H1 (cell line): Measurements from ENCODE around the gene SLC22A31. TPM values are rescaled to one million over a fixed set of nuclear protein-coding genes. Genes with fewer than 3 reads are reported as not detected.
A peak's percentile ranks its signal among the peaks of the same experiment; 100 is the strongest.

Experiments used
- CTCF ChIA-PET: fragments of 300-600 bp; sonication (Branson Sonifier 250); formaldehyde crosslinking; loops from one replicate; lab custom pipeline; 2021; ENCODE audit not compliant: partially characterized antibody; lab: Charles Lee
- POLR2A ChIA-PET: fragments of 300-600 bp; sonication (Branson Sonifier 250); formaldehyde crosslinking; loops from one replicate; lab custom pipeline; 2021; ENCODE audit warnings: inconsistent platforms; ENCODE audit not compliant: partially characterized antibody; lab: Charles Lee
- DNase-seq, 2 experiments: peaks; one replicate each; pipeline versions ENCODE4 v3.0.0 to v3.0.0-alpha.2; 2010 to 2022; ENCODE audit warnings: low spot score in 2 of 2, low read depth in 1 of 2, mixed read lengths in 1 of 2
- FAIRE-seq: peaks from 2 replicates; lab custom pipeline; 2011; peaks lifted over from hg19 to GRCh38; lab: Jason Lieb, UNC
- H2AFZ ChIP-seq: 2 replicates; pipeline ENCODE4 v1.8.1; 2012; ENCODE audit warnings: low read length, inconsistent platforms
- H2AK5ac ChIP-seq: 2 replicates; pipeline ENCODE4 v1.6.1; 2013; ENCODE audit warnings: low read depth, low read length
- H2BK120ac ChIP-seq: replicated peaks from 2 replicates; pipeline ENCODE3; 2013; ENCODE audit warnings: low read depth, low read length, inconsistent platforms
- H2BK12ac ChIP-seq: 2 replicates; pipeline ENCODE4 v1.6.1; 2013; ENCODE audit warnings: low read depth, low read length
- H2BK15ac ChIP-seq: 2 replicates; pipeline ENCODE4 v1.6.1; 2013; ENCODE audit warnings: low read length
- H2BK20ac ChIP-seq: 2 replicates; pipeline ENCODE4 v1.6.1; 2013; ENCODE audit warnings: low read length
- H2BK5ac ChIP-seq: 2 replicates; pipeline ENCODE4 v1.6.1; 2013; ENCODE audit warnings: low read depth, low read length
- H3K14ac ChIP-seq: 2 replicates; pipeline ENCODE4 v1.6.1; 2013; ENCODE audit warnings: inconsistent platforms; ENCODE audit not compliant: insufficient read length
- H3K18ac ChIP-seq: 2 replicates; pipeline ENCODE4 v1.6.1; 2013; ENCODE audit warnings: low read length; ENCODE audit errors: extremely low read depth
- H3K23ac ChIP-seq: 2 replicates; pipeline ENCODE4 v1.6.1; 2013; ENCODE audit warnings: inconsistent platforms; ENCODE audit not compliant: insufficient read length
- H3K23me2 ChIP-seq: 2 replicates; pipeline ENCODE4 v1.6.1; 2013; ENCODE audit warnings: low read depth, low read length
- H3K27ac ChIP-seq: 2 replicates; pipeline ENCODE4 v1.6.1; 2011; ENCODE audit warnings: low read depth, low read length, inconsistent platforms
- H3K27me3 ChIP-seq, 4 experiments: replicated peaks in 1 of 4; 1 replicate in 1 of 4; 2 replicates in 3 of 4; pipeline versions ENCODE4 v1.6.1 to v1.8.1; 2011 to 2013; ENCODE audit warnings: low read length in 3 of 4, mild to moderate bottlenecking in 3 of 4, inconsistent platforms in 2 of 4, mixed read lengths in 2 of 4, moderate library complexity in 1 of 4; ENCODE audit not compliant: control insufficient read depth in 3 of 4, insufficient read depth in 3 of 4; ENCODE audit errors: extremely low read depth in 1 of 4
- H3K36me3 ChIP-seq, 4 experiments: 2 replicates each; pipeline versions ENCODE4 v1.6.1 to v1.8.1; 2011 to 2013; ENCODE audit warnings: mild to moderate bottlenecking in 4 of 4, low read length in 3 of 4, moderate library complexity in 2 of 4, control low read depth in 1 of 4, inconsistent platforms in 1 of 4; ENCODE audit not compliant: insufficient read depth in 4 of 4, control insufficient read depth in 2 of 4
- H3K4ac ChIP-seq: replicated peaks from 2 replicates; pipeline ENCODE3; 2013; ENCODE audit warnings: low read length, low read depth, mixed read lengths, inconsistent platforms; ENCODE audit not compliant: insufficient read length
- H3K4me1 ChIP-seq, 4 experiments: replicated peaks in 1 of 4; 1 replicate in 1 of 4; 2 replicates in 3 of 4; pipeline versions ENCODE4 v1.6.1 to v1.8.1; 2011 to 2013; ENCODE audit warnings: low read length in 3 of 4, inconsistent platforms in 2 of 4, mixed read lengths in 1 of 4; ENCODE audit not compliant: insufficient read depth in 4 of 4, control insufficient read depth in 3 of 4
- H3K4me2 ChIP-seq, 2 experiments: 2 replicates each; pipeline versions ENCODE4 v1.6.1 to v1.8.1; 2011 to 2013; ENCODE audit warnings: low read depth in 2 of 2, low read length in 2 of 2, control low read depth in 1 of 2, inconsistent platforms in 1 of 2, mild to moderate bottlenecking in 1 of 2; ENCODE audit not compliant: insufficient read depth in 1 of 2
- H3K4me3 ChIP-seq, 4 experiments: fragments of 200-600, 300-600 bp in 1 of 4; sonication (generic), shearing (Covaris generic), sonication (Bioruptor Twin) in 1 of 4; 2 replicates each; pipeline versions ENCODE4 v1.5.1 to v1.8.1; 2011 to 2016; ENCODE audit warnings: low read length in 4 of 4, low read depth in 3 of 4, control low read depth in 2 of 4, inconsistent platforms in 2 of 4, mild to moderate bottlenecking in 2 of 4, mixed read lengths in 1 of 4, moderate library complexity in 1 of 4; ENCODE audit not compliant: insufficient read depth in 2 of 4; ENCODE audit errors: extremely low read depth in 1 of 4
- H3K56ac ChIP-seq: replicated peaks from 2 replicates; pipeline ENCODE3; 2013; ENCODE audit warnings: low read depth, mild to moderate bottlenecking, mixed read lengths, low read length, inconsistent platforms; ENCODE audit not compliant: insufficient read length
- H3K79me1 ChIP-seq: 2 replicates; pipeline ENCODE4 v1.6.1; 2013; ENCODE audit warnings: low read depth, low read length, control low read depth
- H3K79me2 ChIP-seq, 2 experiments: 2 replicates each; pipeline versions ENCODE4 v1.6.1 to v1.8.1; 2012 to 2013; ENCODE audit warnings: low read length in 2 of 2, mild to moderate bottlenecking in 2 of 2, inconsistent platforms in 1 of 2; ENCODE audit not compliant: insufficient read depth in 2 of 2, control insufficient read depth in 1 of 2
- H3K9ac ChIP-seq, 4 experiments: replicated peaks in 1 of 4; 1 replicate in 1 of 4; 2 replicates in 3 of 4; pipeline versions ENCODE4 v1.6.1 to v1.8.1; 2011 to 2013; ENCODE audit warnings: low read depth in 3 of 4, low read length in 3 of 4, control low read depth in 2 of 4, mild to moderate bottlenecking in 2 of 4, moderate library complexity in 2 of 4, inconsistent platforms in 1 of 4; ENCODE audit errors: extremely low read depth in 1 of 4
- H3K9me3 ChIP-seq, 2 experiments: 2 replicates each; pipeline versions ENCODE4 v1.6.1 to v1.8.1; 2012 to 2013; ENCODE audit warnings: mild to moderate bottlenecking in 2 of 2, moderate library complexity in 2 of 2, control low read depth in 1 of 2, inconsistent platforms in 1 of 2, low read depth in 1 of 2, low read length in 1 of 2, mixed read lengths in 1 of 2; ENCODE audit not compliant: insufficient read depth in 2 of 2
- H4K20me1 ChIP-seq, 2 experiments: replicated peaks in 1 of 2; 2 replicates each; pipeline versions ENCODE3 to v1.8.1; 2011 to 2013; ENCODE audit warnings: inconsistent platforms in 2 of 2, low read length in 2 of 2, mild to moderate bottlenecking in 1 of 2; ENCODE audit not compliant: insufficient read depth in 2 of 2, control insufficient read depth in 1 of 2
- H4K5ac ChIP-seq: 2 replicates; pipeline ENCODE4 v1.6.1; 2013; ENCODE audit warnings: low read length, low read depth, mixed read lengths, inconsistent platforms; ENCODE audit not compliant: insufficient read length
- H4K8ac ChIP-seq: 2 replicates; pipeline ENCODE4 v1.8.0; 2013; ENCODE audit warnings: mild to moderate bottlenecking, moderate library complexity, low read length, inconsistent platforms; ENCODE audit not compliant: insufficient read depth; ENCODE audit errors: extremely low read depth
- H4K91ac ChIP-seq: replicated peaks from 2 replicates; pipeline ENCODE3; 2013; ENCODE audit warnings: low read length, mixed read lengths, inconsistent platforms; ENCODE audit not compliant: insufficient read length
- RAD21 ChIP-seq, 2 experiments: IDR thresholded peaks in 1 of 2; conservative IDR thresholded peaks in 1 of 2; 2 replicates each; pipeline ENCODE4 v1.6.1; 2011; ENCODE audit warnings: low read depth in 2 of 2, low read length in 2 of 2, improper control_type of control experiment in 1 of 2, inconsistent platforms in 1 of 2, mild to moderate bottlenecking in 1 of 2, moderate library complexity in 1 of 2
- SIN3A ChIP-seq, 2 experiments: IDR thresholded peaks in 1 of 2; conservative IDR thresholded peaks in 1 of 2; 2 replicates each; pipeline ENCODE4 v1.6.1; 2011 to 2012; ENCODE audit warnings: low read length in 2 of 2, improper control_type of control experiment in 1 of 2, low read depth in 1 of 2, mild to moderate bottlenecking in 1 of 2
- SUZ12 ChIP-seq: fragments of 200-600 bp; sonication (generic); IDR thresholded peaks from 2 replicates; pipeline ENCODE4 v1.6.1; 2012; ENCODE audit warnings: mild to moderate bottlenecking, inconsistent platforms, low read length, moderate library complexity, mixed read lengths
- YY1 ChIP-seq: IDR thresholded peaks from 2 replicates; pipeline ENCODE4 v1.6.1; 2011; ENCODE audit warnings: low read depth, mild to moderate bottlenecking, low read length
- WGBS, 2 experiments: shearing (Covaris generic) in 1 of 2; methylation state at CpG; one replicate each; pipeline versions ENCODE4 v1.1.6 to v1.1.7; 2013 to 2015; ENCODE audit warnings: low lambda C conversion rate in 2 of 2, mixed read lengths in 2 of 2, inconsistent platforms in 1 of 2, low coverage in 1 of 2, missing lambda C conversion rate in 1 of 2; ENCODE audit not compliant: insufficient replicate concordance in 2 of 2, insufficient coverage in 1 of 2, insufficient read length in 1 of 2; ENCODE audit errors: extremely low coverage in 1 of 2, missing lambda C conversion rate in 1 of 2; 5-methylcytosine and 5-hydroxymethylcytosine counted together
- polyA plus RNA-seq, 7 experiments: library from polyadenylated mRNA; depleted of rRNA in 3 of 7; stranded (reverse) in 5 of 7; unstranded in 2 of 7; fragments of >200 nt in 5 of 7; fragments of 200-250 nt in 2 of 7; gene quantifications; 1 replicate in 5 of 7; 2 replicates in 1 of 7; 4 replicates in 1 of 7; pipeline versions ENCODE4 v1.2.1 to v1.2.3, GENCODE V29; 2011 to 2013; ENCODE audit warnings: missing spikeins in 2 of 7, mixed read lengths in 2 of 7
- total RNA-seq: library from RNA; stranded (reverse); fragmentation: NEBNext Ultra II Directional; extraction: Animal tissue kit (Norgen Biotek cat#: 25700); gene quantifications from 2 replicates; pipeline ENCODE4 v1.2.1, GENCODE V29; 2021

Gene SLC22A31
- total and polyA plus RNA-seq, 2 of the 8 experiments (the other 6 are each of a cell fraction or from before 2014, with no cell fraction given): 7.7 to 10.6 TPM

DNA sequence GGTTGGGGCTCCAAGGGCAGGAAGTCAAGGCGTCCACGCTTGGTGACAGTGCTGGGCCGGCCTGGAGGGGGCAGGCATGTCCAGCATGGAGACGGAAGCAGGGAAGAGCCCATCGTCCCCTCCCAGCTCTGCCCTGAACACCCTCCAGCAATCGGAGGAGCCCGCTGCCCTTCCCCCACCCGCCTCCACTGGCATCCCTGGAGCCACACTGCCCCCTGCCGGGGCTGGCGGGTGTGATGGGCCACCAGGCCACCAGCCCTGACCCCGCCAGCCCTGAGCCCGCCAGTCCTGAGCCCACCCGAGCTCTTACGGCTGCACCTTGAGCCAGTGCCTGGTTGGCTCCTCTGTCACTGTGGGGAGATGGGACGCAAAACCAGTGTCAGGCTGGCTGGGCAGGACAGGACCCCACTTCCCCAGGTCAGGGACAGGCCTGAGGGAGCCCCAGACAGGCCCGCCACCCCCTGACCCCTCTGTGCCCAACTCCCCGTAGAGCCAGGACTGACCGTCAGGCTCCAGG lies 32.9 kb downstream of the SLC22A31 start:
- no peak for FAIRE-seq
- ChIA-PET CTCF (interaction anchor here (0.6 to 2.2 kb wide), 55 partner anchors 11 to 496 kb away, joined by 3 to 14 read pairs (median 4); partner anchors contain the start of genes ACSF3, CDT1, PABPN1L and ZNF778), POLR2A (interaction anchor here (0.5 to 1.8 kb wide), 4 partner anchors 13 to 577 kb away, joined by 3 to 7 read pairs (median 4); no protein-coding TSS in a partner anchor)
- Histone ChIP-seq H2BK5ac (peak overlapping the region; percentile 90; the same call in 1 of the 2 replicates), H3K4ac (peak overlapping the region; percentile 44), H3K9ac (no peak overlapping the region), H3K56ac (no peak overlapping the region), H3K36me3 (no peaks in the 10 kb centered on the region), H3K4me1 (peaks cover 0 to 19% (median 13%) of the 10 kb centered on the region in 4 experiments; a peak in 6 of 7 replicates), H2BK12ac (peak overlapping the region; percentile 97), H4K8ac (peak overlapping the region; percentile 90; the same call in 1 of the 2 replicates), H3K79me1 (no peaks in the 10 kb centered on the region), H2AK5ac (no peak overlapping the region), H3K27ac (peak overlapping the region; percentile 19; the same call in 1 of the 2 replicates), H3K9me3 (no peaks in the 10 kb centered on the region), H3K18ac (peak overlapping the region; percentile 81), H4K5ac (no peak overlapping the region), H4K20me1 (peaks cover 0 to 3% of the 10 kb centered on the region in 2 experiments), H4K91ac (no peak overlapping the region), H2BK120ac (no peak overlapping the region), H2BK15ac (0 out of 2 replicates have a peak overlapping the region, but pooled peaks have one; percentile 88), H3K27me3 (peaks cover 0 to 6% (median 3%) of the 10 kb centered on the region in 4 experiments; a peak in 3 of 7 replicates), H3K23me2 (peaks cover 5% of the 10 kb centered on the region), H2AFZ (no peak overlapping the region), H3K14ac (no peak overlapping the region), H3K79me2 (no peaks in the 10 kb centered on the region), H3K4me2 (peak overlapping the region in 1 of 2 experiments; percentile 51; a peak in 3 of 4 replicates), H3K23ac (no peak overlapping the region), H3K4me3 (peak overlapping the region in 1 of 4 experiments; percentile 13; a peak in 1 of 8 replicates), H2BK20ac (no peak overlapping the region)
- DNase-seq: peak; percentile 81 to 99
- 25% methylated on average over 14 of the region's 18 CpGs; no CpG with 5 or more reads in 1 of the 2 experiments for WGBS, 2 experiments
- TF ChIP-seq RAD21 (IDR thresholded peaks at IDR 0.05 in 1 of 2, conservative IDR thresholded peaks at IDR 0.05 in 1 of 2; ENCODE audit: low read depth in 2 of 2, low read length in 2 of 2) (peak; percentile 96), SIN3A (conservative IDR thresholded peaks at IDR 0.05 in 1 of 2, IDR thresholded peaks at IDR 0.05 in 1 of 2; ENCODE audit: low read depth in 1 of 2, low read length in 2 of 2) (peak in 1 of 2 experiments; percentile 86; a peak in 2 of 4 replicates), YY1 (peak; percentile 23; the same call in 1 of the 2 replicates), SUZ12 (no peak)
